NCI-H2196 treated with DMSO at 0.1 percent for 48 hours (cell line): Measurements from ENCODE around the gene TRAPPC14.

Experiments used
- DNase-seq: peaks from one replicate; lab custom pipeline; 2025; ENCODE audit not compliant: unreplicated experiment; lab: John Stamatoyannopoulos, UW

TRAPPC14 gene

DNA sequence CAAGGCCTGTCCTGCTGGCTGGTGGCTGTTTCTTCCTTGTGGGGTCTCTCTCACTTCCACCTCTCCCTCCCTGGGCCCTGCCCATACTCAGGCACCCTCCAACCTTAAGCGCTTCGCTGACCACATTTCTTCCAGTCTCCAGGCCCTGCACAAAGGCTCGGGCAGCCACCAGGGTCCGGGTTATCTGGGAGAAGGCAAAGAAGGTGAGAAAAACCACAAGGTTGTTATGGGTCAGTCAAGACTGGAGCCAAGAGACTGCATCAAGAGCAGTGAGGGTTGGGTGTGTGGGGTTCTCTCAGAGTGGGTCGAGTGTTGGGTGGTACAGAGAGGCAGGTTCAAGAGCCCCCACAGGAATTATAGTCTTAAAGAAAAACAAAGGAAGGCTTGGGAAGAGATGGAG, 16.1 kb upstream of the TRAPPC14 start:
- DNase-seq, result no peak

DNA sequence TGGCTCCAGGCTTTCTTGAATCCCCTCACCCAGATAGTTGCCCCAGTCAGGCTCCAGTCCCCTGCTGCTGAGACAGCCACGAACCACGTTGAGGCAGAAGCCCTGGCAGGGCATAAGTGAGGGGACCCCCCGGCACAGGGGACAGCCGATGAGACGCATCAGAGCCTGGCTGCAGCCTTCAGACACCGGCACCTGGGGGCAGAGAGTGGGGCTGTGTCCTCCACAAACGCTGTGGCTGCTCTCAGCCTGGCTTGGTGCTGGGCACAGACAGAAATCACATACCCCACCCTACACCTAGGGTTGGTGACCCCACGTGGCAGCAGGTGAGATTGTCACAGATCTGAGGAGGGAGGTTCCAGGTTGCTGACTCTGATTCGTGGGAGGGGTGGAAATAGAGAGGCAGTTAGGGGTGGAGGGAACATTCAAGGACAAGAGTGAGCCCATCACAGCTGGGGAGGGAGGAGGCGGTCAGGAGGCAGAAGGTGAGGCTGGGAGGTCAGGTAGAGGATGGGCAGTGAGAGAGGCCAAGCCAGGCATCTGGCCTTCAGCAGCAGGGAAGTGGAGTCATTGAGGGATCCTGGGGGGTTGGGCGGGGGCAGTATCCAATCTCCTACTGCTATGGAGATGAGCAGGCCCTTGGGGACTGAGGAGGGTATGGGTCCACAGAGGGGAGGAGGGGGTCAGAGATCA, 15.4 kb upstream of the TRAPPC14 start:
- no peak for DNase-seq

DNA sequence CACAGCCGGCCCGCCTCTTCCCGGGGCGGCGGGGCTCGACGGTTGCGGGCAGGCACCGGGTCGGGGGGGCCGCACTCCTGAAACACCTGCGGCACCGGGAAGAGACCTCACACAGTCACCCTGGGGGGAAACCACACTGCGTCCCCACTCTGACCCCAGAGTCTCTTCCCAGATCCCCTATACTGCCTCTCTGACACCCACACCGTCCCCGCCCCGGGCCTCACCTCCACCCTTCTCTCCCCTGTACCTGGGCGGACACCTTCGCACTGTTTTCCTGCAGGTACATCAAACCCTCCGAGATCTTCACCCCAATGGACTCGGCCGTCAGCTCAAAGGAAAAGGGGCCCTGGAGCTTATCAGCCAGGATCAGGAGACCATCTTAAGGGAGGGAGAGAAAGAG, 13.3 kb upstream of the TRAPPC14 start:
- no peak for DNase-seq

DNA sequence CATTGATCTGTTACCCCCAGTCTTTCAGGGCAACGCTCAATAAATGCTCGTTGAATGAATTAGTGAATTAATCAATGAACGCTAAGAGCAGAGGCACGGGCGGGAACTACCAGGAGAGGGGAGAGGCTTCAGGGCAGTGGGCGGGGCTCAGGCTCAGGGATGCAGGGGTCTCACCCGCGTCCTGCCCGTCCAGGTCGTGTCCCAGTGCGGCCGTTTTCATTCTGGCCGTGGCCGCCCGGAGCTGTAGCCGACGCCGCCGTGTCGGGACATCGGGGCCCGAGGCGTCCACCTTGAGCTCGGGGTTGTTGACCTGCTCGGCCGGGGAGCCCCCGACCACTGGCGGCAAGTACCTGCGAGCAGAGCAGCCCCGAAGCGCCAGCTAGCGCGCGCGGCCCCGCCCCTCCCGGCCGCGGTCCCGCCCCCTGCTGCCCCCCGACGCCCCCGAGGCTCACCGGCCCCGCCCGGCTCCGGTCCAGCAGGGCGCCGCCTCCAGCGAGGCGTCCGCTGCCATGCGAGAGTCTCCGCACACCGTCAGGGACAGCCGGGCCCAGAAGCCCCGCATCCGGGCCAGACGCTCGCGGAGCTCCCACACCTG, 12.7 kb upstream of the TRAPPC14 start:
- no peak for DNase-seq

DNA sequence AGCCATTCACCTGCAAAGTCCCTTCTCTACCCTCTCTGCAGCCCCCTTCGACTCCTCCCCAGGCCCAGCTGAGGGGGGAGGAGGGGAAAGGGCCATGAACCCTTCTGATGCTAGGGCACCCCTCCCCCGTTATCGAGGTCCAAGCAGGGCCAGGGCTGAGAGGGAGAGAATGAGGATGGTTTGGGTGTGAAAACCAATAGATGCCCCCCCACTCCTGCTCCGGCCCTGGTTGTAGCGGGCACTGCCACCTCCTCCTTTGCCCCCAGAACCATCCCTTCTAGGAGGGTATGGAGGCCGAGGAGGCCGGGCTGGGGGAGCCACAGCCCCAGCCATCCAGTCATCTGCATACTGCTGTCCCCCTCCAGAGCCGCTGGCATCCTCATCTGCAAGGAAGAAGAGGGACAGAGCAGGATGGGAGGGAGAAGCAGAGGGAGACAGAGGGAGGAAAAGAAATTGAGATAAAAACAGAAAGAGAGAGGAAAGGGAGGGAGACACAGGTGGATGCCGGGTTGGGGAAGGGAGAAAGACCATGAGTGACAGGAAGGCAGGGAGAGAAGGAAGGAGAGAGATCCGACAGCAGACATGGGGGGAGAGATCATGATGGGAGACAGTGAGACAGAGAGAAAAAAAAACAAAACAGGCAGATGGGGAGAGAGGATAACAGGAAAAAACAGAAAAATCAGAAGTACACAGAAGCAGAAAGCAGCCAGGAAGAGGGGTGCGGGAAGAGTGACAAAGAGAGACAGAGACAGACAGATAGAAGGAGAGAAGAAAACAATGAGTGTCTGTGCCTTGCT, 11.8 kb upstream of the TRAPPC14 start:
- no peak for DNase-seq

DNA sequence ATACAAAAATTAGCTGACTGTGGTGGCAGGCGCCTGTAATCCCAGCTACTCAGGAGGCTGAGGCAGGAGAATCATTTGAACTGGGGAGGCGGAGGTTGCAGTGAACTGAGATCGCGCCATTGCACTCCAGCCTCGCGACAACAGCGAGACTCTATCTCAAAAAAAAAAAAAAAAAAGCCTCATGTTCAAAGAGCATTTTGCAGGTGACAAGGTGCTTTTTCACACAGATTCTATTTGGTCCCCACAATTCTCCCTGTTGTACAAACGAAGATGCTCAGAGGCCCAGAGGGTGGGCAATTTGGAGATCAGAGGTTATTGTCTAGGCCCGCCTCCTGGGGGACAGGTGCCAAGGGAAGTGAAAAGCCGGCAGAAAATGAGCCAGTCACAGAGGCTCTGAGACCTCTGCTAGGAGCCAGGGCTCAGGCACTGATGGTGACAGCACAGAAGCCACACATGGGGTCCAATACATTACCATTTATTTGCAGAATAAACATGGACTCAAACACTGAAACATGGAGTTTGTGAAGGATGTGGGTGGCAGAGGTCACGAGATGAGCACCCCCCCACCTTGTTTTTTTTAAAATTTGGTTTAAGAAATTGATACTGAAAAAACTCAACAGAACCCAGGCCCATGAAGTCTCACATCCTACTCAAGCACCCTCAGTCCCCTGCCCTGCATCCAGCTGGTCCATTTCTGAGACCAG, 10.8 kb upstream of the TRAPPC14 start:
- no peak for DNase-seq

DNA sequence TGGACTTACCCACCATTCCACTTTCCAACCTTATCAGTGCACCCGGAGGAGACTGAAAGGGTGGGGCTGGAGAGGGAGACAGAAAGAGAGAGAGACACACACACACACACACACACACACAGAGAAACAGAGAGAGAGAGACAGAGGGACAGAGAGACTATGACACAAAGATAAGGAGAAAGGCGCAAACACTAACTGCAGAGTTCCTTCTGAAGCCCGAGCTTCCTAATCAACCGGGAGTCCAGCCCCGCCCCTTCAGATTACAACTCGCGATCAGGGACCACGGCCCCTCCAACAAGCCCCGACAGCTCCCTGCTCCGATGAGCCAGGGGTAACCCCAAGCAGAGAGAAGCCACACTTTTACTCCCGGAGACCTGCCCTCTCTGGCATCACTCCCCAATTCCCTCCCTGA, 9.4 kb upstream of the TRAPPC14 start:
- no peak for DNase-seq

DNA sequence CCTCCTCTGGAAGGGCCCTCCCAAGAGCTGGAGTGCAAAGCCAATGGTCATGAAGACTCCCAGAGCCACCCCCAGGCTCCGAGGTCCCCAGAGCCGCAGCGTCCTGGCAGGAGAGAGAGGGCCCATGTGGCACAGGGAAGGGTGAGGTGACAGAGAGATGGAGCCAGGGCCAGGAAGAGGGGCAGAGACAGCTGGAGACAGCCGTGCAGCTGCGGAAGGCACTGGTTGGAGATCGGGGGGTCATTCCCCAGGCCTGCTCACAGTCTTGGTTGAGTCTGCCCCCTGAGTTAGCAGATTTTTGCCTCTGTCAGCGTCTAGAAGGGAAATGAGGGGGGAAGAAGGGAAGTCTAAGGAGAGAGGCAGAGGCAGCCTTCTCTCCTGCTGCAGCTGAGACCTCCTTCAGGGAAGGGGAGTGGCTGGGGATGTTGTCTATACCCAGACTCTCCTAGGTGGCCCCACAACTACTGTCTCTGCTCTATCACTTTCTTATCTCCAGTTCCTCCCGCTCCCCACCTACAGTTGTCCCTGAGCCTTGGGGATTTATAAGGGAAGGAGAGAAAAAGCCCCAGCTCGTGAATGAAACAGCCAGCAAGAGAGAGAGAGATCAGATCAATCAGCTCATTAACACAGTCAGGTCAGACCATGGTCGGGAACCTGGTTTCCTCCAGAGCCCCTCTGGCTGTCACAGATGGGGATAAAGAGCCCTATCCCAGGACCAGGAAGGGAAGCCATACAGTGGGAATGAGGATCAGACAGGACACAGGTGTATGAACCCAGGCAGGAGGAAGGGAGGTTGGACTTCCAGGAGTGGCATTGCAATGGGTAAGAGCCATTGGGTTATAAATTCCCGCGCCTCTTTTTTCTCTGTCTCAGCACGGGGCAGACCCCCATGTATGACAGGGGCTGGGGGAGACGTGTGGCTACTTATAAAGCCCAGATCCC, 8.7 kb upstream of the TRAPPC14 start:
- no peak for DNase-seq

DNA sequence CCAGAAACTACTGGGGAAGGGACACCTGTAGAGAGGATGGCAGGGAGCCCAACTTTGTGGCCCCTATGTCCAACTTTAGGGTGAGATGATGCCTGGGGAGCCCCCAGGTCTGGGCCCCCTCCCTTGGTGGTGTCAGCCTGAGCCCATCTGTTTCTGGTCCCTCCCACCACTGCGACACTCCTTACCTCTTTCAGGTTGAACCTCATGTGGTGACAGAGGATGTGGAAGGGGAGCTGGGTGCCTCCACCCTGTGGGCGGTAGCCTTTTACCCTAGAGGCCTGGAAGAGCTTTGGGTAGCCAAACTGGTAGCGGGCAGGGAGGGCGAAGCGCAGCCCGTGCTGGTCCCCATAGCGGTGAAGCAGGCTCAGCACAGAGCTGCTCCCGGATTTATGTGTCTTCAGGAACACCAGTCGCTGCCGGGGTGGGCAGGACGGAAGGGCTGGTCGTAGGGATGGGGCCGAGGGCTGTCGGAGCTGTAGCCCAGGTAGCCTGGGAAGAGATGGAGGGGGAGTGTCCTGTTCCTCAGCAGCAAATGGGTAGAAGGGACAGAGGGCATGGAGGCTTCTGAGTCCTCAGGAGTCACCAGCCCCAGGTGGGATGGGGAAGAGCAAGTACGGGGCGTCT, 7.9 kb upstream of the TRAPPC14 start:
- DNase-seq, result no peak

DNA sequence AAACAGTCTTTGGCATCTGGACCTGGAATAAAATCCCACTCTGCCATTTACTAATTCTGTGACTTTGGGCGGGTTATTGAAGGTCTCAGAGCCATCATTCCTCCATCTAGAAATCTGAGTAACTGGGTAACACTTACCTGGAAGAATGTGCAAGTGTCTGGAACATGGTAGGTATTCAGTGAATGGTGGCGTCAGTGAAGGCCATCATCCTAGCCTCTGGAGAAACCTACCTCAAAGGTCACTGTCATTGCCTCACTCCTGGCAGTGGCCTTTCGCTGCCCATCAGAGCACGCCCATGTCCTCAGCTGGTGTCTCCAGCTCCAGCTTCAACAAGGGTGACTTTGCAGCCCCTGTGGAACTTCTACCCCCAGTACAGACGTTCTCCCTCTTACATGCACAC, 5.3 kb upstream of the TRAPPC14 start:
- DNase-seq, result no peak

DNA sequence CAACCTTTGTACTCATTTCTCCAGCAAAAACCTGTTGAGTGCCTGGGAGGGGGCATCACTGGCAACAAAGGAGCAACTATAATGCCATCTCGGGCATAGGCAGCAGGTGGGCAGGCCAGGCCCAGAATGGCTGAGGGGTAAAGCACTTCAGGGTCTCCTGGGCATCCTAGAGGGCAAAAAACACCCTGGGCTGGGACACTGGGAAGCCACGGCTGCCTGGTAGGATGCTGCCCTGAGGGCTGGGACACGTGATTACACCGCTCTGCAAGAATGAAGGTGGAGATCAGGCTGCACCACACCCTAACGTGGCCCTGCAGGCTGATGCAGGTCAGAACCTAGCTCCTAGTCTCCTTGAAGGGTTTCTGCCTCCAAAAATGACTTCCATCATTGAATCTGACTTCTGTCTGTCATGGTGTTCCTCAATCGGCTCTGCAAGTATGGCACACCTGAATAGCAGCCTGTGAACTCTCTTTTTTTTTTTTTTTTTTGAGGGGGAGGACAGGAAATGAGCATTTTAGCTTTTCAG, 4.5 kb upstream of the TRAPPC14 start:
- no peak for DNase-seq

DNA sequence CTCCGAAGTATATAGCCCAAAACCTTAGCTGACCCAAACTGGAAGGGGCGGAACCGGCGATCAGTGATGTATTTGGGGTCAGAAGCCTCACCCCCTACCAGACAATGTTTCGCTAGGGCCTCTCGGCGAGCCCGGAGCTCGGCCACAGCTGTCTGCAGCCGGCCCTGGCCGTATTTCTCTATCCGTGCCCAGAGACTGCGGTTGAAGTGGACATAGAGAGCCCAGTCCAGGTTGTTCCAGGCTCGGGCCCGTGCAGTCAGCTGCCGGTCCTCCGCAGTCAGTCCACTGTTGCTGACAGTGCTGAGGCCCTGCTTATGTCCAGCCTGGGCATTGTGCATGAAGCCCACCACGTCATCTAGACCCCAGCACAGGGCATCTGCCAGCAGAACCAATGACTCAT, 1.5 kb upstream of the TRAPPC14 start:
- no peak for DNase-seq

DNA sequence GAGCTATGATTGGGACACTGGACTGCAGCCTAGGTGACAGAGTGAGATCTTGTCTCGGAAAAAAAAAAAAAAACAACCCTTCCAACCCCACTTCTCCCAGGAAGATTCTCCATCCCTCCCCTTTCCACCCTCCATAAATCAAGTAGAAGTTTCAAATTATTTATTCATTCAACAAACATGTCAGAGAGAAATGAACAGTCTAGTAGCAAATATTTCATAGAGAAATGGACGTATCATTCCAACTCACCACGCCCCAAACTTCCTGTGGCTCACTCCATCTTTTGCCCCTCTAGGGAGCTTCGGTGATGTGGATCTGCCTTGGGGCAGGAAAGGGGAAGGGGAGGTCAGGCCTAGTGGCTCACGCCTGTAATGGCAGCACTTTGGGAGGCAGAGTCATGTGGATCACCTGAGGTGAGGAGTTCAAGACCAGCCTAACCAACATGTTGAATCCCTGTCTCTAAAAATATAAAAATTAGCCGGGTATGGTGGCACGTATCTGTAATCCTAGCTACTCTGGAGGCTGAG, 638 bp upstream of the TRAPPC14 start:
- no peak for DNase-seq

DNA sequence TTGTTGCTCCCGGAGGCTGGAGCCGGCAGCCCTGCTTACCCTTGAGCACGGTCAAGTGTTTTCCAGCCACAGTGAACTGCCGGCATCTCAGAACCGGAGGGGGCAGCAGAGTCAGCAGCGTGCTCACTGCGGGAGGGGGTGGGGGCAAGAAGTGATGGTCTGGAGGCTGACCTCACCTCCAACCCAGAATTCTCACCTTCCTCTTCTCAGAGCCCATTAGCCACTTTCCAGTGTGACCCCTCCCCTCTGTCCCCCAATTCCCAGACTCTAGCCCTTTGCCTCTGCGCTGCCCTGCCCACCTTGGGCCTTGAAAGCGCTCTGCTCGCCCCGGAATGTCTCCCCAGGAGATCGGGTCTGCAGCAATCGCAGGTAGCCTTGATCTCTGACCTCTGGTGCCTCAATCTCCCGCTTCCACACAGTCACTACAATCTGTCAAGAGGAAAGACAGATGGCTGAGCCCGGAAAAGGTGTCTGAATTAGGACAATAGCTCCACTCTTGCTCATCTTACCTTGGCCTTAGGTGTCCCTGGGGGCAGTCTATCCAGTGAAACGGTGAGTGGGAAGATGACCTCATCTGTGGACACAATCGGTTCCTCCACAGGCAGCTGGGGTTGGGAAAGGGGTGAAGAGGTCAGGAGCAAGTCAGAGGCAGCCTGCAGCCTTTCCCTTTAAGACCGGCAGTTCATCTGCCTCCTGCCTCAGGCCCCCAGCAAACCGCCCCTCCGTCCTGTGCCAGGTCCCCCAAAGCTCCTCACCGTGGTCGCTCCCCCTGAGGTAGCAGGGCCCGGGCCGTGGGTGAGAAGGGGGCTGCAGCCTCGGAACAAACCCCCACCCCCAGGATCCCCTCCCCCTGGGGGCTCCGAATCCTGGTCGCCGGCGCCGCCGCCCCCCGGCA, 942 bp downstream of the TRAPPC14 start:
- DNase-seq, result peak; percentile 39

DNA sequence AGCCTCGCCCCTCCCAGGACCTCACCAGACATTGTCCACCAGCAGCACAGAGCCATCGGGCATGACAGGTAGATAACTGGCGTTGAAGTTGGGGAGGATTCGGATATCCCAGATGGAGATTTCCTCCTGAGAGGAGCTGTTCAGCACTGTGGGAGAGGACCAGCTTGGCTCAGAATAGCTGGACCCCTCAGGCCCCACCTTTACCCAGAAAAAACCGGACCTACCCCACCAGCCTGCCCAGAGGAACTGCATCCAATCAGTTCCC, 1.5 kb downstream of the TRAPPC14 start:
- no peak for DNase-seq

DNA sequence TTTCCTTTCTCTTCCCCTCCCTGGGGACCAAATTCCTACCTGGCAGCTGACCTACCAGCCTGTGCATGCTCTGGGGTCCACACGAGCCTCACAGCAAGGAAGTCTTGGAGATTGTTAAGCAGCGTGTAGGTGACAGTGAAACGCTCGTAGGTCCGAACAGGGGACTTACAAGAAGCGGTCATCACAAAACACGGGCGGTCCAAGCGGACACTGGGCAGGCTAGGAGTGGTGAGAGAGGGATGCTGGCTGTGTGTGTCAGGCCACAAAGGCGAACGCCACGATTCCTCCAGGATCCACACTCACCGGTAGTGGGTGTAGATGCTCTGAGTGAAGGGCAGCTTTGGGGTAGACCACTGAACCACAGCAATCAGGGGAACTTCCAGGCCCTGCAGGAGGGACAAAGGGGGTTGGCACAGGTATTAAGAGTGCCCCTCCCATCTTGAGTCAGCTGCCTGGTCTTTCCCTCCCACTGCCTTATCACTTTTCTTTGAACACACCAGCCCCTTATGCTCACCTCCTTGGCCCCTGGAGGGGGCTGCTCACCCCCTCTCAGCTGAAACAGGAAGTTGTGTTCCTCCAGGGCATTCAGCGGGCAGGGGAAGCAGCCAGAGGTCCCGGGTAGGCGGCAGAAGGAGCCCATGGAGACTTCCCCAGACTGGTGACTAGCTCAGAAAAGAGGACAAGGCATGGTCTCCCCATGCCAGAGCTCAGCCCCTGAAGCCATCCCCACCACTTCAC, 2.0 kb downstream of the TRAPPC14 start:
- no peak for DNase-seq

DNA sequence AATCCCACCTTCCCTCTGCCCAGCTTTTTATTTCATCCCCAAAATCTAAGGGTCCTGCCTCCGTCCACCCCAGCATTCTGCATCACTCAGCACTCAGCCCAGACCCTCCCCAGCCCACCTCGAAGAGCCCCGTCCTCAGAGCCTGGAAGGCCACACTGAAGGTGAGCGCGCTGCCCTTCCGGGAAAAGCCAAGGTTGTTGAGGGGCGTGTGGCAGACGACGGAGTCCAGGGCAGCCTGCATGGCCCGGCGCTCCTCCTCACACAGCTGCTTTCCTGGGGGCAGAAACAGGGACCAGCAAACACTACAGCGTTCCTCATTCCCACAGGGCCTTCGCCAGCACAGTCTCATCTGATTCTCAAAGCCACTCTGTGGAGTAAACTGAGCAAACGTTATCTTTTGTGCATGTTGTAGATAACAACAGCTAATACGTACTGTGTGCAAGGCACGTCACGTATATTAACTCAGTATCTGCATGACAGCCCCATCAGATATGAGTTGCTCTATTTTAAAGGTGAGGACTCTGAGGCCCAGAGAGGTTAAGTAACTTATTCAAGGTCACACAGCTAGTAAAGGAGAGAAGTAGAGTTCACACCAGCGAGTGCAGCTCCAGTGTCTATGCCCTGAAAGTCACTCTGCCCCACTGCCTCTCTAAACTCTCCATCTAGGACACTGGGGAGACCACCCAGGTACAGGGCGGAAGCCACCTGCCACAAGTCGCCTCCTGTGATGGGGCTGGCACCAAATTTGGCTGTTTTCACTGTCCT, 2.8 kb downstream of the TRAPPC14 start:
- DNase-seq, result no peak
